Upper lobe of left lung (tissue), 4 donors: Measurements from ENCODE around the gene NXPH1.

ENCODE experiments used
- CTCF ChIP-seq, 6 experiments: fragments of 450-650 bp in 4 of 6; fragments of 200-600 bp in 2 of 6; sonication (generic) in 2 of 6; IDR thresholded peaks; one replicate each; pipeline ENCODE4 v1.5.1; 2016 to 2019; ENCODE audit warnings: antibody characterized with exemption in 6 of 6
- POLR2A ChIP-seq, 4 donors: fragments of 450-650 bp; IDR thresholded peaks; one replicate each; pipeline ENCODE4 v1.5.1; 2016 to 2017; ENCODE audit warnings: antibody characterized with exemption in 4 of 4, mild to moderate bottlenecking in 2 of 4
- POLR2AphosphoS5 ChIP-seq, 2 donors: sonication (generic); formaldehyde crosslinking; IDR thresholded peaks; one replicate each; pipeline ENCODE4 v1.5.1; 2017; ENCODE audit warnings: antibody characterized with exemption in 2 of 2

GRCh38 chr7:8396294-8396693, 37.1 kb upstream of the NXPH1 start:
- TF ChIP-seq POLR2AphosphoS5 (IDR thresholded peaks at IDR 0.05) (no peak), CTCF (IDR thresholded peaks at IDR 0.05) (no peak), POLR2A (IDR thresholded peaks at IDR 0.05) (no peak)
